Upper lobe of left lung (tissue), 6 donors: ENCODE data around the gene ANXA7. TPM values are rescaled to one million over a fixed set of nuclear protein-coding genes. Genes with fewer than 3 reads are reported as not detected.

Experiments used
- ATAC-seq, 2 donors: fragments of 200-7000 bp; cut with Tn5 transposase; one replicate each; pipeline ENCODE4 v1.9.1; 2022; ENCODE audit warnings: mild to moderate bottlenecking in 2 of 2, moderate library complexity in 2 of 2; ENCODE audit not compliant: low FRiP score in 2 of 2
- DNase-seq, 2 donors: peaks; one replicate each; pipeline ENCODE4 v3.0.0-alpha.2; 2019 to 2020
- H3K27ac ChIP-seq, 4 donors: fragments of 200-600 bp; sonication (generic); one replicate each; pipeline ENCODE4 v1.5.1; 2016 to 2019
- H3K27me3 ChIP-seq, 4 donors: fragments of 200-600 bp; sonication (generic); one replicate each; pipeline ENCODE4 v1.5.1; 2017 to 2019
- H3K36me3 ChIP-seq, 4 donors: fragments of 200-600 bp; sonication (generic); one replicate each; pipeline ENCODE4 v1.5.1; 2016 to 2019
- H3K4me1 ChIP-seq, 4 donors: fragments of 200-600 bp; sonication (generic); one replicate each; pipeline ENCODE4 v1.5.1; 2018 to 2019
- H3K4me3 ChIP-seq, 4 donors: fragments of 200-600 bp; sonication (generic); one replicate each; pipeline ENCODE4 v1.5.1; 2017 to 2019; ENCODE audit warnings: mild to moderate bottlenecking in 2 of 4, moderate library complexity in 1 of 4
- H3K9me3 ChIP-seq, 4 donors: fragments of 200-600 bp; sonication (generic); one replicate each; pipeline ENCODE4 v1.5.1; 2018 to 2019
- EP300 ChIP-seq, 4 donors: sonication (generic); formaldehyde crosslinking; IDR thresholded peaks; one replicate each; pipeline ENCODE4 v1.5.1; 2017; ENCODE audit warnings: antibody characterized with exemption in 4 of 4, control low read depth in 2 of 4
- POLR2A ChIP-seq, 4 donors: fragments of 450-650 bp; IDR thresholded peaks; one replicate each; pipeline ENCODE4 v1.5.1; 2016 to 2017; ENCODE audit warnings: antibody characterized with exemption in 4 of 4, mild to moderate bottlenecking in 2 of 4
- POLR2AphosphoS5 ChIP-seq, 2 donors: sonication (generic); formaldehyde crosslinking; IDR thresholded peaks; one replicate each; pipeline ENCODE4 v1.5.1; 2017; ENCODE audit warnings: antibody characterized with exemption in 2 of 2
- WGBS, 2 donors: methylation state at CpG; one replicate each; pipeline ENCODE4 v1.1.5; 2017 to 2018; 5-methylcytosine and 5-hydroxymethylcytosine counted together
- total RNA-seq, 6 donors: library from RNA; depleted of rRNA in 4 of 6; stranded (reverse); fragments of >200 nt in 4 of 6; gene quantifications; one replicate each; pipeline versions ENCODE4 v1.1.0 to v1.2.1, GENCODE V29; 2016 to 2021
- TF ChIP-seq, protein P1 (sequence below), 6 experiments: fragments of 450-650 bp in 4 of 6; fragments of 200-600 bp in 2 of 6; sonication (generic) in 2 of 6; IDR thresholded peaks; one replicate each; pipeline ENCODE4 v1.5.1; 2016 to 2019; ENCODE audit warnings: antibody characterized with exemption in 6 of 6
- donor health status: DM: no; HTN: no; CAD: no; lungs with moderate emphysema.
- donor health status: DM: no; HTN: yes; CAD: no; lungs with severe emphysema.

The ANXA7 gene
- total RNA-seq = 100 to 1,000 TPM in 3 of 6 donors, 10 to 100 TPM in 3; 40.7 to 115 (median 95.7) TPM

DNA sequence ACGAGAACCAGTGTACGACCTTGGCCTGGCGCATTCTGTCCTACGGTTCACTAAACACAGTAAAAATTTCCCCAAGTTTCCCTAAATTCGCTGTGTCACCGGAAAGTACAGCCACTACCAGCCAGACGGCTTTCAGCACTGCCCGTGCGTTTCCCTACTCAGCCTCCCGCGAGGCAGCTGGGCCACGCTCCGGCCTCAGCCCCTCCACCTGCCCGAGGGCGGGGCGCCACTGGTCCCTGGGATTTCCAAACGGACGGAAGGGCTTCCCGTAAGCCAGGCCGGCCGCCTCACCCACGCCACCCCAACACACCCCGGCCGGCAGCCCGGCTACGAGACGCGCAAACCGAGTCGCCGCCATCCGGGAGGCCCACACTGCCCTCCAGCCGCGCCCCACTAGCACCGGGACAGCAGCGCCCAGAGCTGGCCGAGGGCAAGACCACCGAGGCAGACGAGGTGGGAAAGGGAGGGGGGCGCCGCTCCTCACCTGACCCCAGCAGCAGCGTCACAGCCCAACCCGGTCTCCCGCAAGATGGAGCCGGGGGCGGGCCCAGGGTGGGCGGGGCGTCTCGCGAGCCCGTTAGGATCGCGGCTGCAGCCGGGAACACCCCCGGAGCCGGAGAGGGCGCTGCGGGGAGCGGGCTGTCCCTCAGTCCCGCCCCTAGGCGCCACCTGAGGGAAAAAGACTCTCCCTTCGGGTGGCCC is at the start of gene ANXA7:
Gene ANXA7 (minus strand): TSS at position 531 of the 702 bp plus-strand sequence. CDS start 13,202 bp downstream, outside the sequence.
- H3K27ac ChIP-seq = peak within 1 kb of the TSS; percentile 96 to 97 (median 96)
- H3K27me3 ChIP-seq = no peaks in the 10 kb centered on the region
- TF ChIP-seq POLR2A (IDR thresholded peaks at IDR 0.05) (peak in 3 of 4 donors; percentile 50 to 95 (median 91)), EP300 (IDR thresholded peaks at IDR 0.05) (peak in 2 of 4 donors; percentile 19 to 60), POLR2AphosphoS5 (IDR thresholded peaks at IDR 0.05) (peak; percentile 95 to 97)
- TF ChIP-seq, protein P1, sequence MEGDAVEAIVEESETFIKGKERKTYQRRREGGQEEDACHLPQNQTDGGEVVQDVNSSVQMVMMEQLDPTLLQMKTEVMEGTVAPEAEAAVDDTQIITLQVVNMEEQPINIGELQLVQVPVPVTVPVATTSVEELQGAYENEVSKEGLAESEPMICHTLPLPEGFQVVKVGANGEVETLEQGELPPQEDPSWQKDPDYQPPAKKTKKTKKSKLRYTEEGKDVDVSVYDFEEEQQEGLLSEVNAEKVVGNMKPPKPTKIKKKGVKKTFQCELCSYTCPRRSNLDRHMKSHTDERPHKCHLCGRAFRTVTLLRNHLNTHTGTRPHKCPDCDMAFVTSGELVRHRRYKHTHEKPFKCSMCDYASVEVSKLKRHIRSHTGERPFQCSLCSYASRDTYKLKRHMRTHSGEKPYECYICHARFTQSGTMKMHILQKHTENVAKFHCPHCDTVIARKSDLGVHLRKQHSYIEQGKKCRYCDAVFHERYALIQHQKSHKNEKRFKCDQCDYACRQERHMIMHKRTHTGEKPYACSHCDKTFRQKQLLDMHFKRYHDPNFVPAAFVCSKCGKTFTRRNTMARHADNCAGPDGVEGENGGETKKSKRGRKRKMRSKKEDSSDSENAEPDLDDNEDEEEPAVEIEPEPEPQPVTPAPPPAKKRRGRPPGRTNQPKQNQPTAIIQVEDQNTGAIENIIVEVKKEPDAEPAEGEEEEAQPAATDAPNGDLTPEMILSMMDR (IDR thresholded peaks at IDR 0.05) = peak in 3 of 6 experiments; percentile 29 to 42 (median 38)
- H3K36me3 ChIP-seq = no peaks in the 10 kb centered on the region
- H3K9me3 ChIP-seq = no peaks in the 10 kb centered on the region
- H3K4me3 ChIP-seq = peak within 1 kb of the TSS; percentile 66 to 85 (median 80)
- H3K4me1 ChIP-seq = peaks cover 12 to 30% (median 21%) of the 10 kb centered on the region in 4 donors
- peak; percentile 96 to 100 for DNase-seq
- 0% methylated on average over 14 to 30 of the region's 62 CpGs for WGBS, 2 donors
- ATAC-seq = peak; percentile 99

DNA sequence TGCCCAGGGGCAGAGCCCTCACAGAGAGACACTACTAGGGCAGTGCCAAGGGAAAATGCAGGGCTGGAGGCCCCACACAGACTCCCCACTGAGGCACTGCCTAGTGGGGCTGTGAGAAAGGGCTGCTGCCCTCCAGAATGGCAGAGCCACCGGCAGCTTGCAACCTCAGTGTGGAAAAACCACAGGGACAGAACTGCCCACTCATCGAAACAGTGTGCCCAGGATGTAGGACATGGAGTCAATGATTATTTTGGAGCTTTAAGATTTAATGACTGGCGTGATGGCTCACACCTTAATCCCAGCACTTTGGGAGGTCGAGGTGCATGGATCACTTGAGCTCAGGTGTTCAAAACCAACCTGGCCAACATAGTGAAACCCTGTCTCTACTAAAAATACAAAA is 47.0 kb upstream of the ANXA7 start:
- no peak overlapping the region for H3K4me3 ChIP-seq
- no peaks in the 10 kb centered on the region for H3K9me3 ChIP-seq
- TF ChIP-seq POLR2AphosphoS5 (IDR thresholded peaks at IDR 0.05) = no peak
- TF ChIP-seq, protein P1 (IDR thresholded peaks at IDR 0.05) = no peak
- no peak for TF ChIP-seq POLR2A (IDR thresholded peaks at IDR 0.05)
- no peak for TF ChIP-seq EP300 (IDR thresholded peaks at IDR 0.05)
- DNase-seq (no peak), ATAC-seq (no peak)
- no peaks in the 10 kb centered on the region for H3K27me3 ChIP-seq
- 94 to 100% methylated on average over 4 of the region's 4 CpGs for WGBS, 2 donors
- peaks cover 0 to 43% (median 16%) of the 10 kb centered on the region in 4 donors for H3K36me3 ChIP-seq
- H3K27ac ChIP-seq = no peak overlapping the region
- no peaks in the 10 kb centered on the region for H3K4me1 ChIP-seq

DNA sequence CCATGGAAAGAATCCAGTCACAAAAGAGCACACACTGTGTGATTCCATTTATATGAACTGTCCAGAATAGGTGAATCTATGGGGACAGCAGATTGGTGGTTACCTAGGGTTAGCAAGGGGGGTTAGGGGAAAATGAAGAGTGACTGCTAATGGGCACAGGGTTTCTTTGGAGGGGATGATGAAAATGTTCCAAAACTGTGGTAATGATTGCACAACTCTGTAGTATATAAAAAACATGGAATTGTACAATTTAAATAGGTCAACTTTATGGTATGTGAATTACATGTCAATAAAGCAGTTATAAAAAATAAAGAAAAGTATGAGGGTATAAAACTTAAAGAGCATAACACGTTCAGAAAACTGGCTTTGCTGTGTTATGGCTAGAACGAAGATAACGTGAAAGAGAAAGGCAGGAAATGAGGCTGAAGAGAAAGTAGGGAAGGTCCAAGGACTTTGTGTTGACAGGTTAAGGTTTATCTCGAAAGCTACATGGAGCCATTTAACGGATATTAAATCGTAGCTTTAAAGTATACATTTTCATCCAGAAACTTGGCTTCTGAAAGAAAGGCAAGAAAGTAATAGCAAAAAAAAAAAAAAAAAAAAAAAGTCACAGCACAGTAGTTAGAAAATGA is 45.9 kb upstream of the ANXA7 start:
- Histone ChIP-seq H3K36me3 (peaks cover 0 to 36% (median 11%) of the 10 kb centered on the region in 4 donors), H3K4me3 (no peak overlapping the region), H3K27ac (no peak overlapping the region), H3K4me1 (no peaks in the 10 kb centered on the region), H3K27me3 (no peaks in the 10 kb centered on the region), H3K9me3 (no peaks in the 10 kb centered on the region)
- no peak for ATAC-seq
- DNase-seq = no peak
- WGBS, 2 donors = 80 to 88% methylated on average over 6 of the region's 6 CpGs
- TF ChIP-seq EP300 (IDR thresholded peaks at IDR 0.05) = no peak
- no peak for TF ChIP-seq POLR2A (IDR thresholded peaks at IDR 0.05)
- TF ChIP-seq, protein P1 (IDR thresholded peaks at IDR 0.05) = no peak
- no peak for TF ChIP-seq POLR2AphosphoS5 (IDR thresholded peaks at IDR 0.05)

DNA sequence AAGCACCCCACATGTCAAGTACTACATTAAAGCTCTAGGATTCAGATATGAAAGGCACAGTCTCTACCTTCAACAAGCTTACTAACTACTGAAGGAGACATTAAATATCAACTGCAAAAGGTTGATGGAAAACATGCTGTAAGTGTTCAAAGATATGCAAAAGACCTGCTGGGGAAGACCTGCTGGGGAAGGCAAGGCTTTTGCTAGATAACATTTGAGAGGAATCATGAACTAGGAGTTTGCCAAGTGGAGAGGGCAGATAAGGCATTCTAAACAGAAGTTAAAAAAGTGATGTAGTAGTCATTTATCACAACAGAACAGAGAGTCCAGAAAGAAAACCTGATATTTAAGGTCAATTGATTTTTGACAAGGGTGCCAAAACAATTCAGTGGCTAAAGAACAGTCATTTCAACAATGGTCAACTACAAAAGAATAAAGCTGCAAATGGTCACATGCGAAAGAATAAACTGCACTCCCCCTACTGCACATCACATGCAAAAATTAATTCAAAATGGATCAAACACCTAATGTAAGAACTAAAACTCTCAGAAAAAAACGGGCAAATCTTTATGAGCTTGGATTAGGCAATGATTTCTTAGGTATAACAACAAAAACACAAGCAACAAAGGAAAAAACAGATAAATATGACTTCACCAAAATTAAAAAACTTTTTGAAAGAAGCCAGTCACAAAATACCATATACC is 42.5 kb upstream of the ANXA7 start:
- 94 to 98% methylated on average over 2 of the region's 2 CpGs for WGBS, 2 donors
- Histone ChIP-seq H3K9me3 (no peaks in the 10 kb centered on the region), H3K4me1 (no peaks in the 10 kb centered on the region), H3K27me3 (no peaks in the 10 kb centered on the region), H3K36me3 (peaks cover 0 to 48% (median 6%) of the 10 kb centered on the region in 4 donors), H3K27ac (no peak overlapping the region), H3K4me3 (no peak overlapping the region)
- TF ChIP-seq POLR2AphosphoS5 (IDR thresholded peaks at IDR 0.05) (no peak), POLR2A (IDR thresholded peaks at IDR 0.05) (no peak), EP300 (IDR thresholded peaks at IDR 0.05) (no peak)
- TF ChIP-seq, protein P1 (IDR thresholded peaks at IDR 0.05) = no peak
- DNase-seq (no peak), ATAC-seq (no peak)
